ENCODE data around the gene NFIA. TPM values are rescaled to one million over a fixed set of nuclear protein-coding genes. Genes with fewer than 3 reads are reported as not detected.
"Not testable (repeated sequence)": the region's sequence is repeated elsewhere in the genome, so short reads cannot be mapped to it uniquely, and the experiment has no call there.

The NFIA gene
- total RNA-seq, 1 donor from 2014 or later = 97.6 TPM

- ATAC-seq = no peak
- DNase-seq (ENCODE audit: missing footprints) = no peak
- intact Hi-C loops (cut with DNase I) = loop anchor here (10.0 kb wide), 1 partner anchor 689 kb away; the partner anchor contains the start of gene PATJ
Observed at GRCh38 chr1:61056196-61056572, 26.2 kb upstream of the NFIA start.

GRCh38 chr1:61056573-61057439 is 25.6 kb upstream of the NFIA start:
- intact Hi-C loops (cut with DNase I) = loop anchor here (10.0 kb wide), 1 partner anchor 688 kb away; the partner anchor contains the start of gene PATJ
- ATAC-seq (peak; percentile 35), DNase-seq (ENCODE audit: missing footprints) (peak; percentile 87)

DNA sequence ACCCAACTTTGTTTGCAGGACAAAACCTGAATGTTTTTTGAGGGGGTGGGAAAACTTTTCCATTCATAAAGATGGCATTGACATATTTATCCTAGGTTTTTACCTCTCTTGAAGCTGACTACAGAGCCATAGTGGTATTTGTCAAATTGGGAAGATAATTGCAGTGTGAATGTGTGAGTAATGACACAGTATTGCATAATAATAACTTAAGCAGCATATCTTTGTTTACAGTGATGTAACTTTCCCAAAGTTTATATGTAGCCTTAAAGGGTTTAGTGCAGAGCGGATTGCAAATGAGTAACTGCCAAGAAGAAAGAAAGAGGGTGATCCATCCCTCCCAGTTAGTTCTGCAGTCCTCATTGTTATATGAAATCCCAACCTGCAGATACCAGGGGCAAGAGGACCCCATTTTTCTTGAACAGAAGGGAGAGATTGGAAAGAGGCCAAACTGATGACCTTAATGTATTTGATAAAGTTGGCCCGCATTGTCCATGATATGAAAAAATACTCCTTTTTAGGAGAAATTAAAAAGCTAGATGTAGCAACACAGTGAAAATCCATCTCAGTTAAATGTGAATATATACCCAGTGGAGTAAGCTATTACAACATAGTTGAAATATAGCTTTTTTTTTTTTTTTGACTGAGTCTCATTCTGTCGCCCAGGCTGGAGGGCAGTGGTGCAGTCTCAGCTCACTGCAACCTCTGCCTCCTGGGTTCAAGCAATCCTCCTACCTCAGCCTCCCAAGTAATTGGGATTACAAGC is 23.7 kb upstream of the NFIA start:
- ATAC-seq (no peak), DNase-seq (ENCODE audit: missing footprints) (no peak)
- intact Hi-C loops (cut with DNase I) = loop anchor here (10.0 kb wide), 1 partner anchor 686 kb away; the partner anchor contains the start of gene PATJ

DNA sequence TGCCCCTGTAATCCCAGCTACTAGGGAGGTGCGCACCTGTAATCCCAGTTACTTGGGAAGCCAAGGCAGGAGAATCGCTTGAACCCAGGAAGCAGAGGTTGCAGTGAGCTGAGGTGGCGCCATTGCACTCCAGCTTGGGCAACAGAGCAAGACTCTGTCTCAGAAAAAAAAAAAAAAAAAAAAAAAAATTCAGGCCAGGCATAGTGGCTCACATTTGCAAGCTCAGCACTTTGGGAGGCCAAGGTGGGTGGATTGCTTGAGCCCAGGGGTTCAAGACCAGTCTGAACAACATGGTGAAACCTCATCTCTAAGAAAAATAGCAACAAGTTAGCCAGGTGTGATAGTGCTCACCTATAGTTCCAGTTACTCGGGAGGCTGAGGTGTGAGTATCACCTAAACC is 20.8 kb upstream of the NFIA start:
- intact Hi-C loops (cut with DNase I); ATAC-seq: not testable (repeated sequence)

DNA sequence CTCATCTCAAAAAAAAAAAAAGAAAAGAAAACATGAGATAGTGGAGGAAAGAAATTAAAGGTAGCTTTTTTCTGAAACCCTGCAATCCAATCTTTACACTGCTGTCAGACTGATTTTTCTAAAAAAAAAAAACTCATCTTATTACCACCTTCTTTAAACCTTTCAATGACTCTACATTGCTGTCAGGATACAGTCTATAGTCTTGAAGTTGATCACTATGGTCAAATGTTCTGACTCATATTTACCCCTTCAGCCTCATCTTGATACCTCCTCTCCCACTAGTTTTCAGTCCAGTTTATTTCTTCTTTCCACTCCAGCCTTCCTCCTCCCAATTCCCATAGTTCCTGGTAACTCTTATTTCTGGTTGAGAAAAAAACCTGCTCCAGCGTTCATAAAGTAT is 17.7 kb upstream of the NFIA start:
- DNase-seq (ENCODE audit: missing footprints) = no peak
- intact Hi-C loops (cut with DNase I) = no loop called here
- no peak for ATAC-seq

More for the DNA sequence above, 20.8 kb upstream of the NFIA start:
- not testable (repeated sequence) for DNase-seq (ENCODE audit: missing footprints)

DNA sequence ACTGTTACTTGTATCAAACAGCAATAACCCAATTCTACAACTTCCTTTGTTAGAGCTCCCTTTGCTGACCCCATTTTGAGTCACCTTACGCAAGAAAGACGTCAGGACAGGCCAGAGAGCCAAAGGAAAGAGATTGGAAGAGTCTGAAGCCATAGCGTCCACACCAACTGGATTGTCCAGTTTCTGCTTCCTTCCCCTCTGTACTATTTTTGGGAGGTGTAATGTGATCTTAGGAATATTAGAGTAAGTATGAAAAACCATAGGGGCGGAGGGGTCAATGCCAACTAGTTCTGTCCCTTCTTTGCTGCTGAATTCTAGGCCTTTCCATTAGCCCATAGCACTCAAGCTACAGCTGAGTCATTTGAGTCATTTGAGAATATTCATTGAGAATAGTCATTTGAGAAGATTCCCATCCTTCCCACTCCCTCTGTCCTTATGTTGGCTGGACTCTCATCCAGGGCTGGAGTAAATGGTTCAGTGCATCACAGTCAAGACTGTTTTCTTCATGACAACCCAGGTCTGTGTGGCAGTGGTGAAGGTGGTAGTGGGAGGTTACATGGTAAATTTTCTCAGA is 14.8 kb upstream of the NFIA start:
- ATAC-seq (no peak), DNase-seq (ENCODE audit: missing footprints) (no peak)
- intact Hi-C loops (cut with DNase I) = no loop called here

GRCh38 chr1:61070054-61070453 is 12.3 kb upstream of the NFIA start:
- ATAC-seq = no peak
- intact Hi-C loops (cut with DNase I) = no loop called here
- DNase-seq (ENCODE audit: missing footprints) = no peak

- ATAC-seq (no peak), DNase-seq (ENCODE audit: missing footprints) (no peak)
- intact Hi-C loops (cut with DNase I) = no loop called here
Observed at GRCh38 chr1:61071205-61072130, 10.9 kb upstream of the NFIA start.

DNA sequence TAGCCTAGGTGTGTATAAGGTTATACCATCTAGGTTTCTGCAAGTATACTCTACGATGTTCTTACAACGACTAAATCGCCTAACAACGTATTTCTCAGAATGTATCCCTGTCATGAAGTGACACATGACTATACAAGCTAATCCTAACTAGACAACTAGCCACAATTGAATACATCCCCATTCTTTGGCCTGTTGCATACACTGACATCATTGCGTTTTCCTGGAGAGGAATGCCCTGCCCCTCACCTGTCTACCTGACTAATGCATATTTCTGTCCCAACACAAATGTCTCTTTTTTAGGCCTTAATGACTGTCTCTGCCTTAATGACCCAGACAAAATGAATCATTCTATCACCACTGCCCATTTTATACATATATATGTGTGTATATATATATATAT is 8.5 kb upstream of the NFIA start:
- DNase-seq (ENCODE audit: missing footprints) (no peak), ATAC-seq (no peak)
- intact Hi-C loops (cut with DNase I) = no loop called here

DNA sequence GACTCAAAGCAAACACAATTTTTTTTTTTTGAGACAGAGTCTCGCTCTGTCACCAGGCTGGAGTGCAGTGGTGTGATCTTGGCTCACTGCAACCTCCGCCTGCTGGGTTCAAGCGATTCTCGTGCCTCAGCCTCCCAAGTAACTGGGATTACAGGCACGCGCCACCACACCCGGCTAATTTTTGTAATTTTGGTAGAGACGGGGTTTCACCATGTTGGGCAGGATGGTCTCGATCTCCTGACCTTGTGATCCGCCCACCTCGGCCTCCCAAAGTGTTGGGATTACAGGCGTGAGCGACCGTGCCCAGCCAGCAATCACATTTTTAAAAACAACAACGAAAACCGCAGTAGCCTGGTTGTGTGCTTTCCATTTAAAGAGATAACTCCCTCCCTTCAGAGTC is 6.5 kb upstream of the NFIA start:
- intact Hi-C loops (cut with DNase I); ATAC-seq: not testable (repeated sequence)

GRCh38 chr1:61076728-61077675 is 5.4 kb upstream of the NFIA start:
- intact Hi-C loops (cut with DNase I) = loop anchor here (1.0 kb wide), 1 partner anchor 24 kb away; no protein-coding TSS in a partner anchor
- peak; percentile 91 for DNase-seq (ENCODE audit: missing footprints)
- ATAC-seq = peak; percentile 70

More for the DNA sequence above, 6.5 kb upstream of the NFIA start:
- not testable (repeated sequence) for DNase-seq (ENCODE audit: missing footprints)

DNA sequence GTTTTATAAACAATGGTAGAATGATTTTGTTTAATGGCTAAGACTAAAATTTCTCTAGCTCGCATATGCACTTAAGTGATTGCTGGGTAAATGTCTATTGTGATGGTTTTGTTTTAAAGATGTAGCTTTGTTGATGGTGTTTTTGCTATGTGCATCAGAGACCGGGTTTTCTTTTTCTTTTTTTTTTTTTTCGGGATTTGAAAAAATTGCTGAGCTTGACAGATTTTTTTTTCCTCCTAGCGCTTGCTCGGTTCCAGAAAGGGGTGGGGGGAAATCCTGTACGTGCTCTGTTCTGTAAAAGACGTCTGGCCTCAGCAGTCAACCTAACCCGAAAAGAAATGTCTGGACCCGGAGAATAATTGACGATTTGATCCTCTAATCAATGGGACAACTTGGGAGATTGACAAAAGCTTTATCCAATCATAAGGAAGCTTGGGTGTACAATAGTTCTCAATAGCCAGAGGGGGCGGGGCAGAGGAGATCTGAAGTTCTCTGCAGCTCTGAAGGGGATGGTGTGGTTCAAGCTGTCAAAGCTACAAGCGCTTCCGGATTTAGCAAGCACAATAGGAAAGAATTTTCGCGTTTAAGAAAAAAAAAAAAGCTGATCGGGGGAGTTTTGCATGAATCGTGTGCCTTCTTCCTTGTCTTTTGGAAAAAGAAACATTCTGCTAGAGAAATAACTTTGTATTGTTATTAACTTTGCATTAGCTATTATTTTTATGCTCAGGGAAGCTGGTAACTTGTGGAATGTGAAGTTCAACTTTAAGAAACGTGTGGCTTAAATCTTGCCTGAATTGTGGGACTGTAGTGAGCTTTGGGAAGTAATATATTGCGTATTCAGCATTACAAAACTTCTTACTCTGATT is 4.5 kb upstream of the NFIA start:
- ATAC-seq (peak; percentile 80), DNase-seq (ENCODE audit: missing footprints) (peak; percentile 95)
- intact Hi-C loops (cut with DNase I) = loop anchor here (1.0 to 2.0 kb wide), 2 partner anchors 25 to 105 kb away; no protein-coding TSS in a partner anchor

DNA sequence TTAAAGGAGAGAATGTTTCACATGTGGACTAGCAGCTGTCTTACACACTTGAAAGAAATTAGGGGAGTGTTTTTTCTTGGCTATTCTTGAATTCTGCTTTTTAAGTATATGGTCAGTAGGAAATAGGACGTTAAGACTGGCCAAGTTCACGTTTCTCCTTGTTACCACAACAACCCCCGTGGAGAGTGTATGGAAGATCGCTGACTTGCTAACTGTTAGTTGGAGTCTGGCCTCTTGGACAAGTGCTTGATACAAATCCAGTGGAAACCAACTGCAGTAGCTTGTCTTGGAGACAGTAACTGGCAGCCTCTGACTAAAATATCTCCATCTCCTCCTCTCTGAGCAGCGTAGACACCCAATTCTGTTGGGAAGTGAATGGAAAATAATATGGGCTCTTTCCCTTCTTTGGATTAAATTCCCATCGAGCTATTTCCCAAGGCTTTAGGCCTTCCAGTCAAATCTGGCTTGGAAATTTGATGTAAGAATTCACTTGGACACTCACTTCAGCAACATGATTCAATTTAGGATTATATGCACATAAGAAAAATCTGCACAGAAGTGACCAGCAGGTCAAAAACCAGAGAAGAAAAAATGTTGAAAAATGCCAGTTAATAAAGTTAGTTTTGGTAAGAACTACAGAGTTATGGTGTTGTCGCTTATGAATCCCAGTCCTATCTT is 3.6 kb upstream of the NFIA start:
- ATAC-seq (no peak), DNase-seq (ENCODE audit: missing footprints) (no peak)
- intact Hi-C loops (cut with DNase I) = loop anchor here (2.0 kb wide), 1 partner anchor 104 kb away; no protein-coding TSS in a partner anchor

DNA sequence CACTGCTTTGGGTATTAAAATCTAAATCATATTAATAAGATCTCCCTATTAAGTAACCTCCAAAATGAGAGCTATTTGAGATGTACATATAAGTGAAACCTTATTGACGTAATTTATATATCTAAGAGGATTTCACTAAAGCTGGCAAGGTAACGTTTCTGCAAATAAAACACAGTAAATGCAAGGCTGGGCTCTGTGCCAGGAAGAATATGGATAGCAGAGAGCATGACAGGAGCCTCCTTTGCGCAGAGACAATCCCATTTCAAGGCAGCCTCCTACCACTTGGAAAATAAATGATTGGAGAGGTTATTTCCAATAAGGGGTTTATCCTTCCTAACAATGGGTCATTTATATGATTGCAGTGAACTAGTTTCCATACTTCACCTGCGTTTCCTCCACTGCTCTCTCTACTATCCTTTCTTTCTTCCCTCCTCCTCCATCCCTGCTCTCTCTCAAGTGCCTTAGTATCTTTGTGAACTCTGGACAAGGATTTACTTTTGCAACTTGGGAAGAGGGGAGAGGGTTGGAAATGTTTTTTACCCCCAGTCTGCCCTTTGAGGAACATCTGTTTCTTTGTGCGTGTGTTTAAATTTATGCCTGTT is 3.0 kb upstream of the NFIA start:
- ATAC-seq = no peak
- DNase-seq (ENCODE audit: missing footprints) = no peak
- intact Hi-C loops (cut with DNase I) = loop anchor here (2.0 kb wide), 1 partner anchor 103 kb away; no protein-coding TSS in a partner anchor

- intact Hi-C loops (cut with DNase I) = loop anchor here (2.0 to 5.0 kb wide), 7 partner anchors 29 to 373 kb away; no protein-coding TSS in a partner anchor
- DNase-seq (ENCODE audit: missing footprints) (peak; percentile 93), ATAC-seq (peak; percentile 76)
Observed at GRCh38 chr1:61079898-61080336, 2.4 kb upstream of the NFIA start.

Measured in Right ventricle myocardium inferior (tissue), 1 donor.